Endothelial cell of umbilical vein (primary cell): ENCODE measurements around the gene ANO9.

ENCODE experiments used
- CTCF ChIP-seq, 2 donors: IDR thresholded peaks; 1 replicate in 1 of 2; 2 replicates in 1 of 2; pipeline ENCODE4 v1.5.1; 2011; ENCODE audit warnings: low read length in 2 of 2, mild to moderate bottlenecking in 2 of 2, moderate library complexity in 2 of 2, control low read depth in 1 of 2, inconsistent platforms in 1 of 2, low read depth in 1 of 2; ENCODE audit not compliant: insufficient read depth in 1 of 2; ENCODE audit errors: extremely low read depth in 1 of 2
- EZH2 ChIP-seq: IDR thresholded peaks from 2 replicates; pipeline ENCODE4 v1.6.1; 2012; ENCODE audit warnings: borderline replicate concordance, low read depth, mild to moderate bottlenecking, moderate library complexity, low read length, inconsistent platforms; ENCODE audit not compliant: severe bottlenecking
- JUN ChIP-seq: IDR thresholded peaks from 2 replicates; pipeline ENCODE4 v1.6.1; 2011; ENCODE audit warnings: borderline replicate concordance, low read depth; ENCODE audit not compliant: insufficient read length, insufficient read depth
- POLR2A ChIP-seq: IDR thresholded peaks from 2 replicates; pipeline ENCODE4 v1.6.1; 2012; ENCODE audit warnings: low read depth, mild to moderate bottlenecking, control low read depth, low read length

- TF ChIP-seq POLR2A = no peak
- TF ChIP-seq CTCF (IDR thresholded peaks at IDR 0.05; ENCODE audit: extremely low read depth in 1 of 2, insufficient read depth in 1 of 2, low read depth in 1 of 2, low read length in 2 of 2) = no peak
- TF ChIP-seq EZH2 = no peak
- no peak for TF ChIP-seq JUN
Measured at GRCh38 chr11:476416-476815, 34.6 kb upstream of the ANO9 start.
